Measurements from ENCODE around the gene BNC2.

The BNC2 gene

DNA sequence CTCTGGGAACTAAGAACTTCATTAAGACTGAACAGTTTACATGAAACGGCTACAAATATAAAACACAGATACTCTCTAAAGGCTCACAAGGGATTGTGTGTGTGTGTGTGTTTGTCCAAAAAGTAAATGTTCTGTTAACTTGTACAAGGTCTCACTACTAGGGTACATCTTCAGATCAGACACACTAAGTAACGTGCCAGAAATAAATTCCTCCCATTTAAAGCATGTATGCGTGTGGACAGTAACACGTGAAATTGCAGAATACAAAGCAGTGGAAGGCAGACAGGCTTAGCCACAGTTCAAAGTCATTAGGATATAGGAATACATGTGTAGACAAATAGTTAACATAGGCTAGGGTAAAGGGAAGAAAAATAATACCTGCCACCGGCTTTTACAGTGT is 1.8 kb downstream of the BNC2 start:
- DNase-seq, result no peak

DNA sequence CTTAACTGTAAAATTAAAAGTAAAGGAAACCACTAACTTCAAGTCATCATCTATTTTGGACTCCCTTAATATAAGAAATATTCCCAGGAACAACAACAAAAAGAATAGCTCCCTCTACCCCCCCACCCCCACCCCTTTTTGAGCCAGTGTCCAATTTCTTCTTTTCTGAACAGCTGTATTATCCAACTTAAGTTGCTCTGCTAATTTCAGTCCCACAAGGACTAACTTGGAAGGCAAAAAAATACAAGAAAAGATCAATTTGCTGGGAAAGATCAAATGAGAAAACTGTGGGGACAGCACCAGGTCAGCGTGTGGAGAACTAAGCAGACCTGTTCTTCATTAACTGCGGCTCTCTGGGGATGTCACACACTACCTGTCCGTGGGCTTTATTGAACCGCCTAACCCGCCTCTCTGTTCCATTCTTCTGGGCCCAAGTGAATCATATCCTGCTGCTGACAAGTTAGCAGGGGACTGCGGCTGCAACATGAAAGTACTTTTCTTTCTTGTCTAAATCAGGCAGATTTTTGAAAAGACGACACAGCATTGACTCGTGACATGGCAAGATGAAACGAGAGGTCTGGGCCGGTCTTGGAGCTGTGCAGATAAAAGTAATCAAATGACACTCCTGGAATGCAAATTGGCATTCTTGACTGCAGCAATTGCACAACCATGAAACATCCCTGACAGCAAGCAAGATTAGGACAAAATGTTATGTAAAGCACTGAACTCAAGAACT is 2.7 kb downstream of the BNC2 start:
- DNase-seq, result no peak

DNA sequence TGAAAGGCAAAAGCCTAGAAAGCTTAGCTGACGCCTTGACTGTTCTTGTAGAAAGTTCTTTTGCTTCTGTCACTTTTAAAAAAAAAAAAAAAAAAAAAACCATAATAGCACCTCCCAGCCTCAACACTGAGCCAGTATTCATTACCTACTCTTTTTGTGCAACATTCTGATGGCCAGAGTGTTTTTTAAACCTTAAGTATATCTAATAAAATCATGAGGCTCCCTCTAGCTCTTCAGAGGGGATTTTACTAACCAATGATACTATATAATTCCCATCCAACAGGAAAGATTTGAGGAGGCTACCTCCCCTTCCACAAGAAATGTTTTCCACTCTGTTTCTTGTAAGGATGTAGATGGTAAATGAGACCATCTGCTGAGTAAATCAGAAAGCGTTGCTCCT is 3.9 kb downstream of the BNC2 start:
- DNase-seq, result no peak

DNA sequence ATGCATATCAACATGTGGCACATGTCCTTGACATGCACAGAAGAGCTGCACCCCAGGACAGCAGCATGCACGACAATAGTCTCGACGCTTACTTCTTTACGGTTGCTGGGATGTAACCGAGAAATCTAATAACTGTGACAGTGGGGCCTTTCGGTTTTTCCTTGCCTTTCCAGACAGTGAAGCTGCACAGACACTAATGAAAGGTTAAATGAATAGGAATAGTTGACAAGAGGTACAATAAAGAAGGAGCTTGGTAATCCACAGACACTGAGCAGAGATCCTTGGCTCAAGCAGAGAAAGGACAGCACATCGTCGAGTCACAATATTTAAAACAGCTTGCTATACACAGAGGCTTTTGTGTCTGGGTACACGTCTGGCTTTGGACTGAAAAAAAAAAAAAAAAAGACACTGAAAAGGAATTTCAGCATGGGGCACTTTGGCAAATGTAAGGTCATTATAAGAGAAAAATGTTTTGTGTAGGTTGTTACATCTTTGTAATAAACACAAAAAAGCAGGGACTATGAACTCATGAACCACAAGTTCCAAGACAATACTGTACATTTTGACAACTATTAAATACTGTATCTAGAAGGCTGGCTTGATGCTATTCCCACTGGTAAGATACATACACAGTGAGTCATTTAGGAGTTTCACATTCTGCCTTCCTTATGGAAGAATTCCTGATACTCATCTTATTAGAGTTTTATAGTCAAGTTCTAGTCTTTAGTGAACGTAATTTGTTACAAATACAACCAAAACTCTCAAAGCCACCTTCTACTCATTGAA is 5.6 kb downstream of the BNC2 start:
- no peak for DNase-seq

DNA sequence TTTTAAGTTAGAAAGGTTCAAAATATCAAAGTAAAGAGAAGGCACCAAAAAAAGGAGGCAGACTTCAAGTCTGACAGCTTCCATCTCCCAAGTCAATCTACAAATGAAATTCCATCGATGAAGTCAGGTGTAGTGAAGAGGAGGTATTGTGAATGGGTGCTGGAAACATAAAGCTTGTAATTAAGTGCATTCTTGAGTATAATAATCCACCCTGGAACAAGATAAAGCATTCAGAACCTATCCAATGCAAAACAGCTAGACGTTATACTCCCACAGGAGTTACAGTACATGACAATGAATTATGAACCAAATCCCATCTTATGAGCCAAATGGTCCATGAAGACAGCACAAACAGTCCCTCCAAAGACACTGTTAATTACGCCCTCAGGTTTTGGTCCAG is 22.3 kb downstream of the BNC2 start:
- DNase-seq, result no peak

DNA sequence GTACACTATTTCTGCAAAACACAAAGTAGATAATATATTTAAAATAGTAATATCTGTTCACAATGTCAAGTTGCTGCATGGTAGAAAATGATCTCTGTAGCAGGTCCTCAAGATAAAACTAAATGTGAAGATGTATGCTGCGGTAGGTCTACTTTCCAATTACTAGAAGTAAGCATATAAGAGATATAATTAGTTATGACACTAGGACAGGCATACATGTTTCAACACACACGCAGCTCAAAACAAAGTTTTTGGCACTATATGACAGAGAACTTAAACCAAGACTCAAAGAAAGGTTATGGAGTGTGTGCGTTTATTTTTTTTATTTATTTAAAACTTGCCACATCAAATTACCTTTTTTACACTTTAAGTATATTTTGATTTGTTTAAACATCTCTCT is 23.5 kb downstream of the BNC2 start:
- DNase-seq, result no peak

DNA sequence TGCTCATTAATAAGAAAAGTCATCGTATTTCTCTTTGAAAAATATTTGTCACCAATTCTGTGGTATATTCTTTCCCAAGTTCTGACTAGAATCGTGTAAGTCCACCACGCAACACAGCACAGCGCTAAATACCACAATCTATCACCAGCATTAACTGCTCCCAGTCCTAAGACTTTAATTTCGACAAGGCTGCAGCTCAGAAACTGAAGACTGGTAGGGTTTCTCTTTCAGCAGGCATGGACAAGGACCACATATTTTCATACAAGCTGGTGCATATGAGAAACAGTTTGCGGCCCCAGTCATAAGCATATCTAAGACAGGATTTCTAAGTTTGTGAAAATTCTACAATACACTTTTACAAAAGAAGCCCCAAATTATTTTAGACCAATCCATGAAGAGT is 24.1 kb downstream of the BNC2 start:
- DNase-seq, result no peak

DNA sequence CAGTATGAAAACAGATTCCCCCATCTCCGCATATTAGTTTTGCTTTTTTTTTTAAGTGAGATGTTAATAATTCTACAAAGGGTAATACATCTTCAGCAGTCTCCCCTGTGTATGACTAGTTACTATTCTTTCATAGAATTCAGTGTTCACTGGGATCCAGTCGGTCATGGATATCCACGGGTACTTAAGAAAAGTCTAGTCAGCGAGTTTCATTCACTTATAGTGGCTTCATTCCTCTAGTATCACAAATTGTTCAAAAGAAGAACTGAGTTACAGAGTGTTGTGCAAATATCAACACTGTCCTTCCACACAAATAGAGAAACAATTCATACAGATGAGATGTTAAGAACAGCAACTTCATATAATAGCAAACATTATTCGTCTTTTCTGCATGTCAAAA is 35.7 kb downstream of the BNC2 start:
- no peak for DNase-seq

DNA sequence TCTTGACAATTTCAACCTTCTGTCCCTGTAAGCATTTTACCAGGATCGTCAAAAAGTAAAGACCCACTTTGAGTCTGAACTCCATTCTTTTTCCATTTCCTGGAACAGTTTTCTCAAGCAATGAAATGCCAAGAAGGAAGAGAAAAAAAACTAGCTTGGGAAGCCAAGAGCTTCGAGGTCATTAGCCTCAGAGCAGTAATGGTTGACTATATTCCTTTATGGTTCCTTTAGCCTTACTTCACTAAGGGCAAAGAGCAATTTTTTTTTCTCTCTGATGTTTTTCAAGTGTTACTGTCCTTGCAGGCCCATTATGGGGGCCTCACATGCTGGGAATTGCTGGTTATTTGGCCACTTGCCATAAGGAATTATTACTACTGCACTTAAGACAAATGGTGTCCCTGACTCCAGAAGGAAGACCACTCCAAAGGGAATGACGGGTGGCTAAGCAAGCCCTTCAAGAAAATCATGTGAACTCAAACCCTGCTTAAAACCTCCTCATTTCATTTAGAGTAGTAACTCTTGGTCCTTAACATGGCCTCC is 37.1 kb downstream of the BNC2 start:
- DNase-seq, result no peak

DNA sequence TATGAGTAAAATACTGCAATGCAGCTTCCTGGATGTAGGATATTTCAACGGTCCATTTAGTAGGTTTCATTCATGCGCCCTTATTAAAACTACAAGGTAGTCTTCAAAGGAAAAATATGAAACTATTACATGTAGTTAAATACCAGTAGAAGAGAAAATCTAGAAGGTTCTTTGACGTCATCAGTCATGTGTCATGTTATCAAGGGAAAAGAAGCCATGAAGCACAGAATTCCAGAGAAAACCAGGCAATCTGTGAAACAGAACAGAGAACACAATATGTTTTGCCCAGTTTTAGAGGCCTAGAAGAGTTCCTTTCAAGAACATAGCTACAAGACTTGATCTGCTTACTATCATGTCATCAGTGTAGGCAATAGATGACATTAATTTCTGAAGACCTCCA is 38.4 kb downstream of the BNC2 start:
- no peak for DNase-seq

DNA sequence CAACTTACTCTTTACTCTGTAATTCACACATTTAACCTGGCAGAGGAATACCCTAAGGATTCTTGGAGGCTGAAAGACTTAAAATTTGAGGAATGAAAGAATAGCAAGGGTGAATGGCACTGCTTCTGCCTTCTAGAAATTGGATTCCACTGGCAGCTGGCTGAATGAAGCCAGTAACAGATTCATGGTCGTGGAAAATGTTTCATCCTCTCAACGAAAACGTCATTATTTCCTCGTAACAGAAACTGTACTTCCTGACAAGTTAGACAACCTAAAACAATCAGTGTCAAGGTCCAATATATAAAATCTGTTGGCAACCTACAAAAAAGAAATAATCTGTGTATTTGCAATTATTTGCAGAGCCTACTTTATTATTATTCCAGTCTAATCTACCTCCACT is 39.7 kb downstream of the BNC2 start:
- no peak for DNase-seq

DNA sequence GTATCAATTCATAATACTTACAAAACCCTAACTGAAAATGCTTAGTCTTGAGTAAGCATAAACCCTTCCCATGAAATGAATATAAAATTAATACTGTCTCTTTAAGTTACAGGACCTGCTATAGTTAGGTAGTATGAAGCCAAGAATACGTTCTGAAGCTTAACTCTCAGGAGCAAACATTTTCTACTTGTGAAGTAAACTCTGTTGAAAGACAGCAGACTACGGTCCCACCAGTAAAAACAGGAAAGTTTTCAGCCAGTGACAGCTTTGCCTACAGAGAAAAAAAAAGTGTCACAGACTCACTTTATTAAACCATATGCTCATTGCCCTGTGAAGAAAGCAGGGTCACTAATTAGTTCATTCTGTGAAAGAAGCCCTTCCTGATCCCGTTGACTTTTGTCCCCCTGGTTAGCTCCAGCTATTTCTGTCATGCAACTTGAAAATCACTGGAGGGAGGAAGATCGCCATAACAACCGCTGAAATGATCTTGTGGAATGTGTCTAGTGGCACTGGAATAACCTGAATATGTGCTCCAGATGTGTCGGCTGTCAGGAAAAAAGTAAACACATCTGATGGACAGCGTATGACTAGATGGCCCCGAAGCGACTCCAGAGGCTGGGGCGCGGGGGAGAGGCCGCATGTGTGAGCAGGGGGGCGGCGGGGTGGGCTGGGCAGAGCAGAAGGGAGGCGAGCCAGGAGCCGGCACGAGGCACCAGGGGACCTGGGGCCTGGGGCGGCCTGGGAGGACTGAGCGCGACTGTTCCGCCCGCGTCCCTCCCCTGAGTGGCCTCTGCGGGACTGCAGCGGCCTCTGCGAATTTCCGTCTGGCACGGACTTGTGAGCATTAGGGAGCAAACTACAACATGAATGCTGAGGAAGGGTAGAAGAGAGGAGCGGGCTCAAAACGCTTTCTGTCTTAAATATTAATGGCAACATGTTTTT is 41.9 kb downstream of the BNC2 start:
- no peak for DNase-seq

DNA sequence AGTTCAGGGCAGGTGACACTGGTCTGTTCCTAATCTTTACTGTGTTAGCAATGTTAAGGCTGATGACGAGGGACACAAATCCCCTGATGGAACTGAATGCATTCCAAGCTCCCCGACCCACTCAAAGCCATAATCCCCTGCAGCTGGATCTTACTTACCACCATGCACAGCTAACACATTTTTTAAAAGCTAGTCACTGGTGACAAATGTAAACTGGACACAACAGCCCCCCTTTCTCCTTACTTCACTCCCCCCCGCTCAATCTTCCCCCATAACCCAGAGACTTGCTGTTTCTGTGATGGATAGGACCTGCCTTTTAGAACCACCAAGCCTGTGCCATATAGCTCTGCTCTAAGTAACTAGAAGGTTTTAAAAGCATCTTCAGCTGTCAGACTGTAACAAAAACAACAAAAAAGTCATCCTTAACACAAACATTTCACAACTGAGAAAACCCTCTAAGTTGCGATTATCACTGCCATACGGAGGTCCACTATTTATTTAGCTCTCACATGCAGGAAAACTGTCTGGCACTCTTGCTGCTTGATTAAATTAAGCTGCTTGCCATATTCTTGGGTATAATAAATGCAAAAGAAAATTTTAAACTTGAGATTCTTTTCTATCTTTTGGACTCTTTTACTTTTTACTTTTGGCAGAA is 44.4 kb downstream of the BNC2 start:
- no peak for DNase-seq

DNA sequence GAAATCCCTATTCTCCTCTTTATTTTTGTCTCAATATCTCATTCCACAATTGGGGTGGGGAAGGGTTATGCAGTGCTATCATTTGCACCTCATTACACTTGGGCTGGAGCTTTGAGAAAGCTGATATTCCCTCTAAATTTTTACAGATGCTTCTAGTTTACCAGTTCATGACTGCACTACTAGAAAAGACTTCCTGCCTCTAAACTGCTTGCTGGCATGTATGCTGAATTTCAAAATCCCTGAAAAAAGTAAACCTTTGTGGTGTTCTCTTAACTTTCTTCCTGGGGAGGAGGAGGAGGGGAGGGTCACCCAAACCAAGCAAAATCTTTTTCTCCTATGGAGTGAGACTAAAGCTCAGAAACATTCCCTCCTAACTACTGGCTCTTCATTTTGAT is 45.1 kb downstream of the BNC2 start:
- DNase-seq, result no peak

DNA sequence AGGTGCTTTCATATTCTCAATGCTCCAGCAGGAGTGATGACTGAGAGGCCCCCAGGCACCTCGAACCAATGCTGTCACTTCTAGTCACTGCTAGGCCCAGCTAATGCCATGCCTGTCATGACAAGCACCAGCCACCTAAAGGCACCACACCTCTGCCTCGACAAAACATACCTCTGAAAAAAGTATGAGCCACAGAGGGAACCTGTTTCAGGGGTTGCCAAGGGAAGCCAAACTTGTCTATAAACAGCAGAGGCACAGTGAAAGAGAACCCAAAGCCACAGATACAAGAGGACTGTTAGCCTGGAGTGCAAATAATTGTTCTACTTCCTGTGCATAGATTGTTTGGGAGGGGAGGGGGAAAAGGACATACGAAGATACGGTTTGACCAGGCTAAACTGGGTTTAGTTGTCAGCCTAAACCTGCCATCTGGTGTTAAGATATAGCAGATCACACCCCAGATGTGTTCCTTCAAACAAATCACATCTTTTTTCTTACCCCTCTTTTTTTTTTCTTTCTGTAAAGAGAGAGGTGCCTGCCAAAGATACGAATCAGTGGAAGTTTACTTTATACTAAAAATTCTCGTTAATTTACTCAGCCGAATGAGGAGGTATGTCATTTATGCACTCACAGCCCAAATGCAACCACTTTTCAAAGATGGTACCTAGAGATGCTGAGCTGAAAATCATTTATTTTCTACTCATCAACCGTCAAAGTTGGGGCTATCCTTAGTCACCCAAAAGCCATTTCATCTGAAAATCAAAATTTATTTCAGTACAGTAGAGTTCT is 45.7 kb downstream of the BNC2 start:
- DNase-seq, result no peak

DNA sequence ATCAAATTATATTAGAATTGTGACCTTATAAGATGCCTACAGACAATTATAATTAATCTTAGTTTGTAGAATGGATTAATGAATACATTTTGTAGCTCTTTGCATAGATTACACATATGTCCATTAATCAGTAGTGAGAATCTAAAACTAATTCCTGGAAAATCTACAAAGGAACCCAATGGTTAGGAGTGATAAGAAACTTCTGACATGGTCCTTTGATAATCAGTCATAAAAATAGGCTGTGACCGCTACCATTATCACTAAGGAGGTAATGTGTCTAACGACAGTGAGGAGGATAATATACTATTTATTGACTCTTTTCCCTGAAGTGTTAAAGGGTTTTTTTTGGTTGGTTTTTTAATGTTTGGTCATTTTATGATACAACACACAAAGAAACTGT is 46.6 kb downstream of the BNC2 start:
- no peak for DNase-seq

DNA sequence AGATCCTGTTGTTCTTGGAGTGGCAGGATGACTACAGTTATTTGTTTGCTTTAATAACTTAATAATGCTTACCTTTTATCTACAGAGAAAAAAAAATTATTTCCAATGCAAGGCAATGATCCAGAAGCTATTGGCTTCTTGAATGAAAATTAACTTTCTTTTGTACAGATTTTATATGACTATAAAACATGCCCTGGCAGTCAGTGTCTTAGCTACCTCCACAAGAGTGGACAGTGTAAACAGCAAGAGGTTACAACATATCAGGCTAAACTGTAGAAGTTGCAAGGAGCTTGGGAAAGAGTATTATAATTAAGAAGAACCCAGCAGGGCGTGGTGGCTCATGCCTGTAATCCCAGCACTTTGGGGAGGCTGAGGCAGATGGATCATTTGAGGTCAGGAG is 49.1 kb downstream of the BNC2 start:
- DNase-seq, result no peak

DNA sequence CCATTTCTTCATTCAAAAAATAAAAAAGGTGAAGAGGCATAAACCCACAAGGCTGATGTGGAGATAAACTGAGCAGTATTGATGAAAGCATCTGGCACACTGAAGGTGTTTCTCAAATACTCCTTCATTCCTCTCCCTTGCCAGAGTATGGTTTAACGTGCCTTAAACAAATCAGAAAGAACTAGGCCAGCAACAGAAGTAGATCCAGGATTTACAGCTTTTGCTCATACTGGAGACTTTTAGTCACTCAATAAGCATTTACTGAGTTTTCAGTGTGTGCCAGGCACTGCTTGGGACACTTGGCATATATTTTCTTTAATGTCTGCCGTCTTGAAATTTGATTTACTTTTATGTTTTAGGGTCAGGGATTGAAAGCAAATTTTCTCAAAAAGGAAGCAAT is 53.0 kb downstream of the BNC2 start:
- no peak for DNase-seq

DNA sequence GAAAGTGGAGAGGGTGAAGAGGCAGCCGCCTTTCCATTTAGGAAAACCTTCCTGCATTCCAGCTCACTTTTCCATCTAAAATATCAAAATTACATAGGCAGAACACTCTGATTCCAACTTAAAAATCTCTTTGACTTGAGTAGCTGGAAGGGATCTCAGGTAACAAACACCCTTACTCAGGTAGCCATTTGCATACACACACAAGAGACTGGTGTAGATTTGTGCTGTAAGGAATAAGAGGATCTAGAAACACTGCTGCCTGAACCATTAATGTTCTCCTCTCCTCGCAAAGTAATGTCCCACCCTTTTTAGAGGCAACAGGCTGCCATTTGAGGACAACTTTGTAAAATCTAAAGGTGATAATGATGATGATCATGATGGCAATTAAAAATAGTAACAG is 53.5 kb downstream of the BNC2 start:
- no peak for DNase-seq

DNA sequence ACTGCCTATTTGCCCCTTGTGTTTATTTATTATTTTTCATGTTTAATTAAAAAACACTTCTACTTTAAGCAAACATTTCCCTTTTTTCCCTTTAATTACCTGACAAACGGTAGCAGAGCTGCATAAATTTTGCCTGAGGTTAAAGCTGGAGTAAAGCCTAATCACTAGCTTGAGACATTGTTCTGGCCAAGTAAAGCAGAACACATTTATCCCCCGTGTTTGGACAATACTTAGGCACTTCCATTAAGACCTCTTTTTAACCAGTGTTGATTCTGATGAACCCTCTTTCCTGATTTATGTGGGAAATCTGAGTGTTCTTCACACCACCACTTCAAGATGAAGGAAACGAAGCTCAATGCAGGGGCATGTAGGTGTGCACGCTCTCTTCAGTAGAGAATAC is 54.5 kb downstream of the BNC2 start:
- no peak for DNase-seq

DNA sequence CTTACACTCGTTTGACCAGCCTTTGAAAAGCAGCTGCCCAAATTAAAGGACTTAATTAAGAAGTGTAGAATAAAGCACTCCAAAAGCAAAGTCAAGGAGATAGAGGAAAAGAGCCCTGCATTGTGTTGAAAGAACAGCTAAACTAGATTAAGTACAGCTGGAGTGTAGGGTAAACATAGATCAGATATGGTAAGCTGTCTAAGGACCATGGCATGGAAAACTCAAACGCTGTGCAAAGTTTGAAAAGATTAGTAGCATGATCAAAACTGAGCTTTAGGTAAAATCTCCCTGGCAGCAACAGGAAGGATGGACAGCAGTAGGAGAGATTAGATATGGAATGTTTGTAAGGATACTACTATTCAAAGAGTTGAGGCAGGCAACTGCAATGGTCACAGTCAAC is 55.4 kb downstream of the BNC2 start:
- no peak for DNase-seq

DNA sequence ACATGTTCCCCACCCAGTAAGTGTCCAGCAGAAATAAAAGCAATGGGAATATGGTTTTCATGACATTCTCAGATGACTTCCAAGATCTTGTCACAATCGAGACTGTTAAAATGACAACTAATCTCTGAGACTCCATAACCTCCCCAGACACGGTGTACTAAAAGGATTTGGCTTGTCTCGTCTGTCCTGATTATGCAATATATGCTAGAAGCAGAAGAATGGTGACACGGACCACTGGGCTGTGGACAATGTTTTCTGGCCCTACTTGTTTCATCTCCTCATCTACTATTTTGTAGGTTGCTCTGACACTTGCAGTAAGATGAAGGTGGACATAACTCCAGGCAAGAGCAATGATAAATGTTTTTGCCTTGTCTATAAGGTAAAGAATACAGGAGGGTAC is 56.6 kb downstream of the BNC2 start:
- DNase-seq, result no peak

Data from activated CD4-positive, CD25-positive, alpha-beta regulatory T cell treated with anti-CD3 and anti-CD28 coated beads, Interleukin-2, amount 50 U/mL, for 72 hours (primary cell).